ENCODE results near the gene CTSD.
"Not testable (repeated sequence)": the region's sequence is repeated elsewhere in the genome, so short reads cannot be mapped to it uniquely, and the experiment has no call there.

The CTSD gene

GRCh38 chr11:1763796-1764661 lies at the start of gene CTSD:
CTSD (minus strand) TSS chr11:1763927; CDS start chr11:1763859, 68 bp downstream.
- DNase-seq (ENCODE audit: low spot score) = no peak
- Histone ChIP-seq H3K27ac (peak within 1 kb of the TSS; percentile 89 to 94), H3K4me3 (peak within 1 kb of the TSS; percentile 98)
- TF ChIP-seq CTCF (IDR thresholded peaks at IDR 0.05) = no peak

- peak; percentile 41 for DNase-seq (ENCODE audit: low spot score)
- H3K4me3 ChIP-seq, H3K27ac ChIP-seq: not testable (repeated sequence)
Observed at GRCh38 chr11:1813356-1813755, 49.6 kb upstream of the CTSD start.

GRCh38 chr11:1812801-1813200 lies 49.1 kb upstream of the CTSD start:
- no peak overlapping the region for H3K27ac ChIP-seq
- no peak for TF ChIP-seq CTCF (IDR thresholded peaks at IDR 0.05)

GRCh38 chr11:1812274-1812673 lies 48.5 kb upstream of the CTSD start:
- H3K4me3 ChIP-seq = no peak overlapping the region
- H3K27ac ChIP-seq = no peak overlapping the region
- peak; percentile 38 for DNase-seq (ENCODE audit: low spot score)
- TF ChIP-seq CTCF (IDR thresholded peaks at IDR 0.05) = no peak

More at GRCh38 chr11:1812801-1813200, 49.1 kb upstream of the CTSD start:
- peak; percentile 58 for DNase-seq (ENCODE audit: low spot score)
- no peak overlapping the region for H3K4me3 ChIP-seq

GRCh38 chr11:1810761-1811160 lies 47.0 kb upstream of the CTSD start:
- no peak overlapping the region for H3K27ac ChIP-seq
- no peak for TF ChIP-seq CTCF (IDR thresholded peaks at IDR 0.05)
- no peak overlapping the region for H3K4me3 ChIP-seq
- peak; percentile 54 for DNase-seq (ENCODE audit: low spot score)

- Histone ChIP-seq H3K4me3 (no peak overlapping the region), H3K27ac (no peak overlapping the region)
- DNase-seq (ENCODE audit: low spot score) = peak; percentile 22
- TF ChIP-seq CTCF (IDR thresholded peaks at IDR 0.05) = no peak
Observed at GRCh38 chr11:1807264-1807995, 43.7 kb upstream of the CTSD start.

GRCh38 chr11:1805525-1805924 lies 41.8 kb upstream of the CTSD start:
- Histone ChIP-seq H3K4me3 (no peak overlapping the region), H3K27ac (no peak overlapping the region)
- TF ChIP-seq CTCF (IDR thresholded peaks at IDR 0.05) = no peak
- peak; percentile 47 for DNase-seq (ENCODE audit: low spot score)

GRCh38 chr11:1803835-1804519 lies 40.2 kb upstream of the CTSD start:
- H3K4me3 ChIP-seq = not testable (repeated sequence)
- peak; percentile 62 for DNase-seq (ENCODE audit: low spot score)

More at GRCh38 chr11:1803835-1804519, 40.2 kb upstream of the CTSD start:
- not testable (repeated sequence) for H3K27ac ChIP-seq
